Right kidney (tissue), 9 donors: ENCODE results near the gene GNG3.
"Not testable (repeated sequence)": the region's sequence is repeated elsewhere in the genome, so short reads cannot be mapped to it uniquely, and the experiment has no call there.

Source experiments
- DNase-seq: peaks from one replicate; pipeline ENCODE4 v3.0.0-alpha.2; 2016
- long read RNA-seq, 8 donors: transcript quantifications; one replicate each; lab custom pipeline, GENCODE V29; 2026

The GNG3 gene
- long read RNA-seq, donor 1, partial matches to known transcripts, result 22 of 32 reads
- long read RNA-seq, donor 1, other reads (novel, unspliced or antisense), result 8 of 32 reads
- long read RNA-seq, donor 2, result 0 reads
- long read RNA-seq, donor 3, result 0 reads
- long read RNA-seq, donor 4, partial matches to known transcripts, result 0 of 1 reads
- long read RNA-seq, donor 4, other reads (novel, unspliced or antisense), result 0 of 1 reads
- long read RNA-seq, donor 5, partial matches to known transcripts, result 0 of 1 reads
- long read RNA-seq, donor 5, other reads (novel, unspliced or antisense), result 0 of 1 reads
- long read RNA-seq, donor 6, result 0 reads
- long read RNA-seq, donor 7, partial matches to known transcripts, result 0 of 2 reads
- long read RNA-seq, donor 7, other reads (novel, unspliced or antisense), result 0 of 2 reads
- long read RNA-seq, donor 8, partial matches to known transcripts, result 0 of 1 reads
- long read RNA-seq, donor 8, other reads (novel, unspliced or antisense), result 0 of 1 reads

GRCh38 chr11:62707277-62707861 lies at the start of gene GNG3, which contains the start of gene BSCL2:
GNG3 (plus strand) TSS chr11:62707676; CDS start chr11:62708296, 620 bp downstream.
BSCL2 (minus strand) TSS chr11:62707424; CDS start chr11:62707195, 229 bp downstream.
- peak; percentile 68 for DNase-seq

GRCh38 chr11:62664405-62665074 lies 42.9 kb upstream of the GNG3 start:
- no peak for DNase-seq

- DNase-seq, result peak; percentile 96
Measured at GRCh38 chr11:62665075-62665598, 42.3 kb upstream of the GNG3 start, which contains the start of the genes C11orf98 and CSKMT. C11orf98 (minus strand) TSS chr11:62665210; CDS start chr11:62665169, 41 bp downstream. CSKMT (plus strand) TSS chr11:62665312; CDS start chr11:62665880, 568 bp downstream.

- DNase-seq, result no peak
Measured at GRCh38 chr11:62665599-62666258, 41.7 kb upstream of the GNG3 start.

GRCh38 chr11:62666259-62666926 lies 41.1 kb upstream of the GNG3 start:
- DNase-seq, result no peak

GRCh38 chr11:62667460-62667859 lies 40.0 kb upstream of the GNG3 start:
- DNase-seq, result no peak

GRCh38 chr11:62669420-62670161 lies 37.9 kb upstream of the GNG3 start:
- no peak for DNase-seq

- no peak for DNase-seq
Measured at GRCh38 chr11:62671236-62671607, 36.3 kb upstream of the GNG3 start.

- peak; percentile 96 for DNase-seq
Measured at GRCh38 chr11:62671608-62672389, 35.7 kb upstream of the GNG3 start, which contains the start of the genes LBHD1 and UQCC3. LBHD1 (minus strand) TSS chr11:62672267; CDS start chr11:62670031, 2,236 bp downstream. UQCC3 (plus strand) TSS chr11:62671673; CDS start chr11:62671746, 73 bp downstream.

- no peak for DNase-seq
Measured at GRCh38 chr11:62673196-62673525, 34.3 kb upstream of the GNG3 start.

- not testable (repeated sequence) for DNase-seq
Measured at GRCh38 chr11:62675415-62675814, 32.1 kb upstream of the GNG3 start.

- DNase-seq, result no peak
Measured at GRCh38 chr11:62676698-62677097, 30.8 kb upstream of the GNG3 start.

GRCh38 chr11:62677156-62677555 lies 30.3 kb upstream of the GNG3 start:
- no peak for DNase-seq

GRCh38 chr11:62677714-62678113 lies 29.8 kb upstream of the GNG3 start:
- no peak for DNase-seq

GRCh38 chr11:62678433-62678769 lies 29.1 kb upstream of the GNG3 start:
- DNase-seq, result no peak

GRCh38 chr11:62678770-62679696 lies 28.4 kb upstream of the GNG3 start, which contains the start of gene UBXN1:
UBXN1 (minus strand) TSS chr11:62679073; CDS start chr11:62678923, 150 bp downstream.
- DNase-seq, result peak; percentile 88

GRCh38 chr11:62680825-62681240 lies 26.6 kb upstream of the GNG3 start:
- DNase-seq, result peak; percentile 11

GRCh38 chr11:62682518-62682917 lies 25.0 kb upstream of the GNG3 start:
- no peak for DNase-seq
